Sigmoid colon (tissue), 4 donors: ENCODE measurements around the gene S100A7A.

Experiments used
- CTCF ChIP-seq, 4 experiments: fragments of 450-650 bp in 3 of 4; fragments of 200-600 bp in 1 of 4; IDR thresholded peaks; one replicate each; pipeline ENCODE4 v1.5.1; 2016 to 2019; ENCODE audit warnings: antibody characterized with exemption in 4 of 4, mild to moderate bottlenecking in 3 of 4, moderate library complexity in 2 of 4
- EP300 ChIP-seq, 4 donors: sonication (generic); formaldehyde crosslinking; IDR thresholded peaks; one replicate each; pipeline ENCODE4 v1.6.1; 2017; ENCODE audit warnings: antibody characterized with exemption in 4 of 4
- POLR2A ChIP-seq, 2 donors: fragments of 450-650 bp; IDR thresholded peaks; one replicate each; pipeline ENCODE4 v1.6.1; 2016; ENCODE audit warnings: antibody characterized with exemption in 2 of 2, mild to moderate bottlenecking in 2 of 2, moderate library complexity in 2 of 2
- POLR2AphosphoS5 ChIP-seq, 4 donors: sonication (generic); formaldehyde crosslinking; IDR thresholded peaks; one replicate each; pipeline ENCODE4 v1.6.1; 2017; ENCODE audit warnings: antibody characterized with exemption in 4 of 4

GRCh38 chr1:153430166-153430553, 13.8 kb downstream of the S100A7A start:
- no peak for TF ChIP-seq CTCF (IDR thresholded peaks at IDR 0.05)
- TF ChIP-seq POLR2AphosphoS5 (IDR thresholded peaks at IDR 0.05): no peak
- no peak for TF ChIP-seq POLR2A (IDR thresholded peaks at IDR 0.05)
- TF ChIP-seq EP300 (IDR thresholded peaks at IDR 0.05): no peak
